H4 (cell line): Measurements from ENCODE around the gene ACBD4. TPM values are rescaled to one million over a fixed set of nuclear protein-coding genes. Genes with fewer than 3 reads are reported as not detected.

Source experiments
- total RNA-seq: library from RNA; depleted of rRNA; stranded (reverse); fragments of >200 nt; shearing (Covaris generic); gene quantifications from 2 replicates; pipeline ENCODE4 v1.2.3, GENCODE V29; 2014; rRNA removed

ACBD4 gene
- total RNA-seq, 1 experiment from 2014 or later: 2.6 TPM

Other genes with a start within 250 kb of the ACBD4 start
- gene EFTUD2, start 236.2 kb upstream of the ACBD4 start, total RNA-seq: 120 and 173 TPM in 2 replicates
- gene GFAP, start 220.2 kb upstream of the ACBD4 start, total RNA-seq: not detected in 2 replicates
- gene KIF18B, start 187.9 kb upstream of the ACBD4 start, total RNA-seq: 4.5 and 4.9 TPM in 2 replicates
- gene C1QL1, start 167.4 kb upstream of the ACBD4 start, total RNA-seq: 5.3 and 7.1 TPM in 2 replicates
- 29.3 and 39.8 TPM in 2 replicates for gene DCAKD, start 84.1 kb upstream of the ACBD4 start, total RNA-seq
- gene NMT1, start 74.4 kb upstream of the ACBD4 start, total RNA-seq: 119 and 163 TPM in 2 replicates
- 21.0 and 157 TPM in 2 replicates for gene PLCD3, start 3.2 kb upstream of the ACBD4 start, total RNA-seq
- gene HEXIM1, start 12.8 kb downstream of the ACBD4 start, total RNA-seq: 4.9 and 6.5 TPM in 2 replicates
- 5.8 and 10.7 TPM in 2 replicates for gene HEXIM2, start 26.2 kb downstream of the ACBD4 start, total RNA-seq
- 4.4 and 6.7 TPM in 2 replicates for gene FMNL1, start 86.2 kb downstream of the ACBD4 start, total RNA-seq
- 0.21 TPM in 1 of 2 replicates, not detected in the other for gene SPATA32, start 126.4 kb downstream of the ACBD4 start, total RNA-seq
- 4.3 and 4.6 TPM in 2 replicates for gene MAP3K14, start 181.3 kb downstream of the ACBD4 start, total RNA-seq